GM23248 (cell line): Measurements from ENCODE around the gene ZSCAN23. TPM values are rescaled to one million over a fixed set of nuclear protein-coding genes. Genes with fewer than 3 reads are reported as not detected.
A peak's percentile ranks its signal among the peaks of the same experiment; 100 is the strongest.

ENCODE experiments used
- DNase-seq: peaks from one replicate; pipeline ENCODE4 v3.0.0-alpha.2; 2015
- H2AFZ ChIP-seq: fragments of 200-600 bp; sonication (generic); 2 replicates; pipeline ENCODE4 v1.6.1; 2016; ENCODE audit warnings: antibody characterized with exemption
- H3F3A ChIP-seq: fragments of 200-600 bp; sonication (generic); 2 replicates; pipeline ENCODE4 v1.6.1; 2016; ENCODE audit warnings: mild to moderate bottlenecking, antibody characterized with exemption, mixed run types; ENCODE audit not compliant: insufficient read depth
- H3K27ac ChIP-seq: fragments of 200-600 bp; sonication (generic); 2 replicates; pipeline ENCODE4 v1.5.1; 2016; ENCODE audit warnings: mild to moderate bottlenecking
- H3K27me3 ChIP-seq: fragments of 200-600 bp; sonication (generic); replicated peaks from 2 replicates; pipeline ENCODE4 v1.6.1; 2016; ENCODE audit warnings: mild to moderate bottlenecking; ENCODE audit not compliant: insufficient read depth
- H3K36me3 ChIP-seq: fragments of 200-600 bp; sonication (generic); 2 replicates; pipeline ENCODE4 v1.6.1; 2016; ENCODE audit warnings: low read depth, mild to moderate bottlenecking
- H3K4me1 ChIP-seq: fragments of 200-600 bp; sonication (generic); 2 replicates; pipeline ENCODE4 v1.6.1; 2016; ENCODE audit warnings: mild to moderate bottlenecking; ENCODE audit not compliant: insufficient read depth
- H3K4me2 ChIP-seq: fragments of 200-600 bp; sonication (generic); one replicate; pipeline ENCODE4 v1.6.1; 2016; ENCODE audit warnings: mild to moderate bottlenecking; ENCODE audit not compliant: unreplicated experiment
- H3K4me3 ChIP-seq: fragments of 200-600 bp; sonication (generic); 2 replicates; pipeline ENCODE4 v1.5.1; 2016; ENCODE audit warnings: mild to moderate bottlenecking
- H3K79me2 ChIP-seq: fragments of 200-600 bp; sonication (generic); 2 replicates; pipeline ENCODE4 v1.6.1; 2016; ENCODE audit warnings: mild to moderate bottlenecking; ENCODE audit not compliant: insufficient read depth
- H3K9ac ChIP-seq: fragments of 200-600 bp; sonication (generic); 2 replicates; pipeline ENCODE4 v1.6.1; 2016; ENCODE audit warnings: mild to moderate bottlenecking
- H3K9me2 ChIP-seq: fragments of 200-600 bp; sonication (generic); 2 replicates; pipeline ENCODE4 v1.6.1; 2016; ENCODE audit warnings: mixed run types, mild to moderate bottlenecking, moderate library complexity; ENCODE audit not compliant: insufficient read depth
- H3K9me3 ChIP-seq: fragments of 200-600 bp; sonication (generic); one replicate; pipeline ENCODE4 v1.6.1; 2017; ENCODE audit warnings: low read depth
- H4K20me1 ChIP-seq: fragments of 200-600 bp; sonication (generic); 2 replicates; pipeline ENCODE4 v1.6.0; 2016; ENCODE audit not compliant: insufficient read depth
- EZH2 ChIP-seq: fragments of 200-600 bp; sonication (generic); IDR thresholded peaks from 2 replicates; pipeline ENCODE4 v1.6.1; 2018; ENCODE audit warnings: antibody characterized with exemption, mild to moderate bottlenecking; ENCODE audit not compliant: insufficient read depth, poor library complexity, severe bottlenecking
- EZH2phosphoT487 ChIP-seq: fragments of 200-600 bp; sonication (generic); IDR thresholded peaks from 2 replicates; pipeline ENCODE4 v1.6.1; 2018; ENCODE audit warnings: antibody characterized with exemption, moderate library complexity, mild to moderate bottlenecking, low read depth; ENCODE audit not compliant: insufficient read depth
- WGBS, 2 experiments: methylation state at CpG; one replicate each; pipeline ENCODE4 v1.1.6; 2015 to 2017; ENCODE audit warnings: low lambda C conversion rate in 2 of 2, low coverage in 1 of 2; ENCODE audit errors: missing lambda C conversion rate in 2 of 2; 5-methylcytosine and 5-hydroxymethylcytosine counted together
- in situ Hi-C: fragments of 300-500 bp; cut with MboI; formaldehyde crosslinking; loops from 2 replicates; pipeline ENCODE4 v1.15.0; 2020
- polyA plus RNA-seq: library from polyadenylated mRNA; unstranded; fragments of >200 nt; fragmentation: Nextera tagmentation; extraction: Ambion mirVana; gene quantifications from 2 replicates; pipeline ENCODE4 v1.2.1, GENCODE V29; 2016
- small RNA-seq: library from RNA; depleted of rRNA; stranded (forward); fragments of <200 nt; gene quantifications from one replicate; pipeline ENCODE3, GENCODE V24; 2014; ENCODE audit warnings: low read depth, low replicate concordance
- total RNA-seq: library from RNA; depleted of rRNA; stranded (reverse); fragments of >200 nt; shearing (Covaris generic); gene quantifications from 2 replicates; pipeline ENCODE4 v1.2.3, GENCODE V29; 2014; rRNA removed

The ZSCAN23 gene
- total and polyA plus RNA-seq, 2 experiments from 2014 or later = 0.32 to 0.84 TPM

GRCh38 chr6:28393912-28394662 lies 49.2 kb downstream of the ZSCAN23 start:
- WGBS, 2 experiments = 97 to 99% methylated on average over 5 of the region's 5 CpGs
- Histone ChIP-seq H3K79me2 (peaks cover 54% of the 10 kb centered on the region), H3F3A (no peaks in the 10 kb centered on the region; the same call in 1 of the 2 replicates), H3K4me1 (0 out of 2 replicates have a peak, but pooled peaks cover 3% of the 10 kb centered on the region), H3K4me2 (no peak overlapping the region), H3K36me3 (peaks cover 25% of the 10 kb centered on the region; the same call in 1 of the 2 replicates), H2AFZ (no peak overlapping the region), H3K4me3 (no peak overlapping the region), H3K9ac (no peak overlapping the region), H3K27me3 (no peaks in the 10 kb centered on the region), H3K27ac (no peak overlapping the region), H4K20me1 (no peaks in the 10 kb centered on the region), H3K9me2 (no peaks in the 10 kb centered on the region), H3K9me3 (no peaks in the 10 kb centered on the region)
- in situ Hi-C loops = no loop called here
- DNase-seq = peak; percentile 27
- TF ChIP-seq EZH2 = no peak
- TF ChIP-seq EZH2phosphoT487 = no peak

GRCh38 chr6:28390688-28391087 lies 52.6 kb downstream of the ZSCAN23 start:
- Histone ChIP-seq H4K20me1 (no peaks in the 10 kb centered on the region), H3K9me3 (no peaks in the 10 kb centered on the region), H3K4me1 (no peaks in the 10 kb centered on the region), H3K4me2 (no peak overlapping the region), H3K9ac (no peak overlapping the region), H2AFZ (no peak overlapping the region), H3K9me2 (no peaks in the 10 kb centered on the region), H3K36me3 (peaks cover 25% of the 10 kb centered on the region; the same call in 1 of the 2 replicates), H3K27me3 (no peaks in the 10 kb centered on the region), H3F3A (no peaks in the 10 kb centered on the region), H3K4me3 (no peak overlapping the region), H3K27ac (no peak overlapping the region), H3K79me2 (peaks cover 27% of the 10 kb centered on the region)
- DNase-seq = no peak
- WGBS, 2 experiments = 97 to 98% methylated on average over 8 of the region's 8 CpGs
- in situ Hi-C loops = no loop called here
- TF ChIP-seq EZH2phosphoT487 = no peak
- TF ChIP-seq EZH2 = no peak

- Histone ChIP-seq H3F3A (no peaks in the 10 kb centered on the region; the same call in none of the 2 replicates), H3K79me2 (peaks cover 5% of the 10 kb centered on the region), H3K27ac (no peak overlapping the region), H3K9me3 (peaks cover under 1% of the 10 kb centered on the region), H3K27me3 (no peaks in the 10 kb centered on the region), H3K4me1 (0 out of 2 replicates have a peak, but pooled peaks cover 4% of the 10 kb centered on the region), H3K9ac (no peak overlapping the region), H3K4me2 (no peak overlapping the region), H3K36me3 (peaks cover 24% of the 10 kb centered on the region), H2AFZ (no peak overlapping the region), H4K20me1 (no peaks in the 10 kb centered on the region), H3K4me3 (no peak overlapping the region), H3K9me2 (no peaks in the 10 kb centered on the region)
- WGBS, 2 experiments = 56 to 59% methylated on average over 2 of the region's 2 CpGs
- no peak for DNase-seq
- in situ Hi-C loops = no loop called here
- TF ChIP-seq EZH2phosphoT487 (no peak), EZH2 (no peak)
Observed at GRCh38 chr6:28384143-28384533, 59.2 kb downstream of the ZSCAN23 start.

DNA sequence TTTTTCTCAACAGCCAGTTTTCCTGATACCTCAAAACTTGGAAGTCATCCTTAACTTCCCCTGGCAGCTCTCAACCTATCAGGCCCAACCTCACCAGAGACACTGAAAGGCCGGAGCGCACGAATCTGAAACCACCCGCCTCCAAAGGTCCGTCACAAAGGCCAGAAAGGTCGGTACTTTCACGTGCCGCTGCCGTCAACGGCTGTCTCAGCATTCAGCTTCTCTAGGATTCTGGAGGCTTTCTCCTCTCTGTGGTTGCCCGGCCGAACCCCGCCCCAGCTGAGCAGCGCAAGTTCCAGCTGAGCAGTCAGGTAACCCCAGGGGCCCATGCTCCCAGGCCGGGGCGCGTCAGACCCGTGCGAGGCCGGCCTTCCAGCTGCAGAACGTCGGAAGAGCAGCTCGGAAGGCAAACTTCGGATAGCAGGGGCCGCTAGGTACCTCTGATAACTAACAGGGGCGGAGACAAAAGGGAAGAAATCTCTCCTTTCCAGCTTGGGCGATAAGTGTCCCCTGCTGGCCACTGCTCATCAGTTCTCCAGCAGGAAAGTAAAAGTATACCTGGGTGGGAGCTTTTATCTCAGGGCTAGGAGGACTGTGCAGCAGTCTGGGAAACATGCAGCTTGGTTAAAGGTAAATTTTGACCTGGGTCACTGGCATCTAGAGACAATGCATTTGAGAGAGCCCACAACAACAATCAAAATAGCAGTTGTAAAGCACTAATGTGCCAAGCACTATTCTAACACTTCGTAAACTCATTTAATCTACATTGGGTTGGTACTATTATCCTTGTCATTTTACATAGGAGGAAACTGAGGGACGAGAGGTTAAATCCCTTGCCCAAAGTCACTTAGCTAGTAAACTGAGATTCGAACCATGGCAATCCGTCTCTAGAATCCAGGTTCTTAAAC lies 59.8 kb downstream of the ZSCAN23 start:
- peak; percentile 83 for DNase-seq
- peak overlapping the region; percentile 80 for H3K9ac ChIP-seq
- in situ Hi-C loops = no loop called here
- WGBS, 2 experiments = 42 to 46% methylated on average over 31 of the region's 31 CpGs
- peak overlapping the region; percentile 64 for H3K27ac ChIP-seq
- H3F3A ChIP-seq = no peaks in the 10 kb centered on the region; the same call in none of the 2 replicates
- H3K4me3 ChIP-seq = peak overlapping the region; percentile 74
- peak overlapping the region; percentile 83 for H2AFZ ChIP-seq
- peaks cover 31% of the 10 kb centered on the region for H3K36me3 ChIP-seq
- no peaks in the 10 kb centered on the region for H3K9me2 ChIP-seq
- peak overlapping the region; percentile 69 for H3K4me2 ChIP-seq
- H3K4me1 ChIP-seq = 0 out of 2 replicates have a peak, but pooled peaks cover 4% of the 10 kb centered on the region
- no peaks in the 10 kb centered on the region for H3K27me3 ChIP-seq
- no peak for TF ChIP-seq EZH2
- TF ChIP-seq EZH2phosphoT487 = no peak
- no peaks in the 10 kb centered on the region for H4K20me1 ChIP-seq
- peaks cover 3% of the 10 kb centered on the region for H3K9me3 ChIP-seq
- peaks cover 4% of the 10 kb centered on the region; the same call in 1 of the 2 replicates for H3K79me2 ChIP-seq

Small RNAs within 50 kb of the gene (small RNA-seq; reads per million reads assigned to genes)
- gene RNU2-45P = not detected

Other genes starting within 250 kb of the ZSCAN23 start
- 7.3 and 12.8 TPM in 2 replicates for gene ZSCAN9, start 218.2 kb downstream of the ZSCAN23 start, total RNA-seq
- gene ZSCAN9, start 218.2 kb downstream of the ZSCAN23 start, polyA plus RNA-seq = 5.8 TPM in 2 replicates
- gene ZKSCAN4, start 191.2 kb downstream of the ZSCAN23 start, total RNA-seq = 3.7 and 4.2 TPM in 2 replicates
- 3.5 and 3.6 TPM in 2 replicates for gene ZKSCAN4, start 191.2 kb downstream of the ZSCAN23 start, polyA plus RNA-seq
- gene NKAPL, start 184.2 kb downstream of the ZSCAN23 start, total RNA-seq = 0.97 and 1.9 TPM in 2 replicates
- gene NKAPL, start 184.2 kb downstream of the ZSCAN23 start, polyA plus RNA-seq = 3.2 and 3.5 TPM in 2 replicates
- 17.5 and 28.5 TPM in 2 replicates for gene ZSCAN26, start 176.3 kb downstream of the ZSCAN23 start, total RNA-seq
- gene ZSCAN26, start 176.3 kb downstream of the ZSCAN23 start, polyA plus RNA-seq = 14.1 and 15.0 TPM in 2 replicates
- gene PGBD1, start 161.9 kb downstream of the ZSCAN23 start, total RNA-seq = 4.9 and 6.7 TPM in 2 replicates
- gene PGBD1, start 161.9 kb downstream of the ZSCAN23 start, polyA plus RNA-seq = 4.1 and 5.0 TPM in 2 replicates
- 0.54 and 1.3 TPM in 2 replicates for gene ZSCAN31, start 107.3 kb downstream of the ZSCAN23 start, total RNA-seq
- 0.84 and 1.5 TPM in 2 replicates for gene ZSCAN31, start 107.3 kb downstream of the ZSCAN23 start, polyA plus RNA-seq
- 3.0 and 4.0 TPM in 2 replicates for gene ZKSCAN3, start 93.5 kb downstream of the ZSCAN23 start, total RNA-seq
- 1.6 and 2.5 TPM in 2 replicates for gene ZKSCAN3, start 93.5 kb downstream of the ZSCAN23 start, polyA plus RNA-seq
- gene ZSCAN12, start 43.7 kb downstream of the ZSCAN23 start, total RNA-seq = 1.9 and 3.1 TPM in 2 replicates
- 0.88 and 1.2 TPM in 2 replicates for gene ZSCAN12, start 43.7 kb downstream of the ZSCAN23 start, polyA plus RNA-seq
- not detected in 2 replicates for gene GPX6, start 72.3 kb upstream of the ZSCAN23 start, total RNA-seq
- not detected in 2 replicates for gene GPX6, start 72.3 kb upstream of the ZSCAN23 start, polyA plus RNA-seq
- gene GPX5, start 82.4 kb upstream of the ZSCAN23 start, total RNA-seq = not detected in 2 replicates
- not detected in 2 replicates for gene GPX5, start 82.4 kb upstream of the ZSCAN23 start, polyA plus RNA-seq